HuH-7.5 (cell line): ENCODE measurements around the gene HMGB2.

ENCODE experiments used
- DNase-seq: peaks from one replicate; pipeline ENCODE4 v3.0.0; 2011; ENCODE audit warnings: low spot score

The HMGB2 gene

GRCh38 chr4:173288296-173288695, 45.9 kb downstream of the HMGB2 start:
- DNase-seq: no peak

- no peak for DNase-seq
These were observed 46.7 kb downstream of the HMGB2 start for GRCh38 chr4:173287486-173287885.

- DNase-seq: no peak
These were observed 49.7 kb downstream of the HMGB2 start for GRCh38 chr4:173284463-173284862.

DNA sequence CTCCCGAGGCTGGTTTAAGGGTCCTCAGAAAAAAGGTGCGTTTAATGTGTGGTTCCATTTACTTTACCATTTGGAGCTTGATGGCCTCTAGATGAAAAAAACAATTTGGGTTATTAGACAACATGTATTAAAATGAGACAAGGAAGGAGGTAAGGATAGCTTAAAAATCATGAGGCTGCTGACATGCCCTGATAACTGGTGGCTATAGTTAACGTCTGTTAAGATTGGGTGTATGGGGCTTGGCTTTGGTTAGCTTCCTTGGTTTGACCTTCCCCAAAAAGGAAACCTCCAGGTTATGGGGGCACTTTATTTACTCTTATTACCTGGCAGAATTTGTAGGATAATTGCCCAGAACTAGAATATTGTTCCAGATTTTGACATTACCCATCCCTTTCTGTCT, 51.5 kb downstream of the HMGB2 start:
- no peak for DNase-seq

GRCh38 chr4:173282256-173282562, 51.9 kb downstream of the HMGB2 start:
- no peak for DNase-seq

DNA sequence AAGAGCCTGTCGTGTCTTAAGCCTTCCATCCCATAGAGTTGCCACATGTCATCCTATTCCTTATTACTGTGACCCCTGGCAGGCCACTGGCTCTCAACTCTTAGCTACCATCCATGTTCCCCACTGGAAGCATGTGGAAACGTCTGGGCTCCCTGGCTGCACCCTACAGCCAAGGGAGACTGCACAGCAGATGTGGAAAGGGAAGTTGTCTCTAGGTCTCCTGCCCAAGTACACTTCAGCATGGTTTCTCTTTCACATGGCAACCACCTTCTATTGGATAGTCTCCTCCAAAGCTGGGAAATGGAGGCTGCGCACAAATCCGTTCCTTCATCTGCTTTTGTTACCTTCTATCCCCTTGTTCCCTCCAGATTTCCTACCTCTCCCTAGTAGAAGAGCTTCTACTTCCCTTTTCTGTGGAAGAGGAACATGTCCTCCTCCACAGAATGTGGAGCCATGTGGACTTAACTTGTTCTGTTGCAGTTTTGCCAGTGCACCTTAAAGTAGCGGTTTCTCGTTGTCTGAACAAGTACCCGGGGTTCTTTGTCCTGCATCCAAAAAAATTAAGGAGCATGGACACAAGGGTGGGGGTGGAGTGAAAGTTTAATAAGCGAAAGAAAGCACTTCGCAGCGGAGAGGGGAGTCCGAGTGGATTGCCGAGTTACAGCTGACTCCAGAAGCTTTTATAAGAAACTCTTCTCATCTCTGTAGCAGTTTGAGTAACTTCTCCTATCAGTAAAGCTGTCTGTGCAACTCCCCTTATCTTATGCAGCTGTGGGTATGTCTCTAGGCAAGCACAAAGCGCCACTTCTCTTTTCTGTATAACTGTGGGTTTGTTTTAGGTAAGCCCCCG, 52.5 kb downstream of the HMGB2 start:
- DNase-seq: no peak
